HG03460 (cell line): ENCODE data around the gene CRKL.
A peak's percentile ranks its signal among the peaks of the same experiment; 100 is the strongest.

Experiments used
- ATAC-seq: cut with Tn5 transposase; IDR thresholded peaks from one replicate; pipeline ENCODE4 v1.9.1; 2021; ENCODE audit not compliant: unreplicated experiment

CRKL gene

GRCh38 chr22:20980523-20980922 is 63.3 kb downstream of the CRKL start:
- ATAC-seq = no peak

GRCh38 chr22:20980938-20981722 is 63.9 kb downstream of the CRKL start:
- ATAC-seq = no peak

- ATAC-seq = peak; percentile 72
These were observed 64.8 kb downstream of the CRKL start, which contains the start of gene LZTR1 for GRCh38 chr22:20981787-20982562. TSS of gene LZTR1 (plus strand) at chr22:20982297. CDS start at chr22:20982372, 75 bp downstream.

GRCh38 chr22:20982563-20982882 is 65.3 kb downstream of the CRKL start:
- peak; percentile 12 for ATAC-seq

- ATAC-seq = no peak
These were observed 66.0 kb downstream of the CRKL start for GRCh38 chr22:20983081-20983771.

- ATAC-seq = no peak
These were observed 68.5 kb downstream of the CRKL start for GRCh38 chr22:20985720-20986119.

- ATAC-seq = no peak
These were observed 69.2 kb downstream of the CRKL start for GRCh38 chr22:20986365-20986764.

GRCh38 chr22:20987375-20987774 is 70.2 kb downstream of the CRKL start:
- no peak for ATAC-seq

- ATAC-seq = no peak
These were observed 71.5 kb downstream of the CRKL start for GRCh38 chr22:20988573-20989322.

GRCh38 chr22:20989323-20990138 is 72.3 kb downstream of the CRKL start:
- no peak for ATAC-seq

GRCh38 chr22:20990184-20991180 is 73.3 kb downstream of the CRKL start:
- ATAC-seq = no peak

GRCh38 chr22:20991252-20992055 is 74.2 kb downstream of the CRKL start:
- ATAC-seq = no peak

GRCh38 chr22:20992056-20992442 is 74.8 kb downstream of the CRKL start:
- ATAC-seq = no peak

- ATAC-seq = no peak
These were observed 75.5 kb downstream of the CRKL start for GRCh38 chr22:20992456-20993303.

- no peak for ATAC-seq
These were observed 76.3 kb downstream of the CRKL start for GRCh38 chr22:20993304-20994127.

- no peak for ATAC-seq
These were observed 77.1 kb downstream of the CRKL start for GRCh38 chr22:20994128-20994901.
